ENCODE data around the gene TPT1. TPM values are rescaled to one million over a fixed set of nuclear protein-coding genes. Genes with fewer than 3 reads are reported as not detected.

Gene TPT1
- total and polyA plus RNA-seq, 2 donors (not counting 1 experiment from before 2014, with no cell fraction given): 2,507 to 4,871 TPM

DNA sequence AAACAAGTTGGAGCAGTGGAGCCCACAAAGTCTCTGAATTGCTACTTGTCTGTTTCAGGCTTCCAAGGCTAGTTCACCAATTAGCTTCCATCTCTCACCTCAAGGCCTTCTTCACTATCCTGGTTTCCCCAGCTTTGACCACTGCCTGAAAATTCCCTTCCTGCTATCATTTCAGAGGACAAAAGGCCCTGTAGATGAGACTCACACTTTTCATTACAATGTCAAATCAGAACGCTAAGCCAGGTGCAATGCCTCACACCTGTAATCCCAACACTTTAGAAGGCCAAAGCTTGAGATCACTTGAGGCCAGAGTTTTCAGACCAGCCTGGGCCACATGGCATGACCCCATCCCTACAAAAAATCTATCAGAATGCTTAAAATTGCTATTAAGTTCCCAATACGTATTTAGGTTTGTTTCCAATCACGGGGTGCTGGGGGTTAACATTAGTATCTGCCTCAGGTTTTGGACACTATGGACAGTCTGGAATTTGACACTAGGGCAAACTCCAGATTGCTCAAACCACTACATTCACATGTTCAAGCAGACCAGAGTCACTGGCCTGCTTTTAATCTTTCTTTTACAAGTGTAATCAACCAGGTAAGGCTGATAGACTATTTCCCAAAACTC is 5.5 kb downstream of the TPT1 start:
- Histone ChIP-seq H3K9me3 (ENCODE audit: control extremely low read depth in 1 of 3, control insufficient read depth in 2 of 3, insufficient read depth in 1 of 3, low read length in 2 of 3) (no peaks in the 10 kb centered on the region), H3K4me1 (ENCODE audit: control insufficient read depth in 2 of 2, insufficient read depth in 2 of 2, low read length in 2 of 2) (peaks cover 33 to 37% of the 10 kb centered on the region in 2 donors), H2AFZ (ENCODE audit: insufficient read depth, low read depth, low read length, poor library complexity, severe bottlenecking) (no peak overlapping the region), H3K4me3 (ENCODE audit: control extremely low read depth in 1 of 5, extremely low read depth in 1 of 5, insufficient read depth in 1 of 5, low read depth in 2 of 5, low read length in 4 of 5) (no peak overlapping the region), H3K79me2 (ENCODE audit: control insufficient read depth, insufficient read depth, low read length) (peaks cover 24% of the 10 kb centered on the region), H3K27me3 (replicated peaks in 1 of 4; ENCODE audit: control extremely low read depth in 1 of 4, control insufficient read depth in 3 of 4, insufficient read depth in 4 of 4, low read length in 3 of 4) (no peaks in the 10 kb centered on the region), H3K27ac (ENCODE audit: low read length in 2 of 2) (peak overlapping the region in 1 of 2 donors; percentile 61), H4K20me1 (ENCODE audit: control insufficient read depth, insufficient read depth, low read length, poor library complexity, severe bottlenecking) (peaks cover 47% of the 10 kb centered on the region), H3K4me2 (replicated peaks; ENCODE audit: low read depth, low read length, poor library complexity, severe bottlenecking) (no peak overlapping the region), H3K36me3 (replicated peaks in 1 of 2; ENCODE audit: control extremely low read depth in 1 of 2, control insufficient read depth in 1 of 2, extremely low read depth in 1 of 2, insufficient read depth in 2 of 2, low read length in 1 of 2) (peaks cover 3 to 48% of the 10 kb centered on the region in 2 experiments), H3K9ac (ENCODE audit: low read length) (no peak overlapping the region)
- WGBS (ENCODE audit: insufficient coverage): 80% methylated on average over 1 of the region's 3 CpGs
- TF ChIP-seq EZH2 (IDR thresholded peaks at IDR 0.05; ENCODE audit: borderline replicate concordance, insufficient read depth, low read depth, low read length, poor library complexity, severe bottlenecking): no peak
- TF ChIP-seq, protein P1, sequence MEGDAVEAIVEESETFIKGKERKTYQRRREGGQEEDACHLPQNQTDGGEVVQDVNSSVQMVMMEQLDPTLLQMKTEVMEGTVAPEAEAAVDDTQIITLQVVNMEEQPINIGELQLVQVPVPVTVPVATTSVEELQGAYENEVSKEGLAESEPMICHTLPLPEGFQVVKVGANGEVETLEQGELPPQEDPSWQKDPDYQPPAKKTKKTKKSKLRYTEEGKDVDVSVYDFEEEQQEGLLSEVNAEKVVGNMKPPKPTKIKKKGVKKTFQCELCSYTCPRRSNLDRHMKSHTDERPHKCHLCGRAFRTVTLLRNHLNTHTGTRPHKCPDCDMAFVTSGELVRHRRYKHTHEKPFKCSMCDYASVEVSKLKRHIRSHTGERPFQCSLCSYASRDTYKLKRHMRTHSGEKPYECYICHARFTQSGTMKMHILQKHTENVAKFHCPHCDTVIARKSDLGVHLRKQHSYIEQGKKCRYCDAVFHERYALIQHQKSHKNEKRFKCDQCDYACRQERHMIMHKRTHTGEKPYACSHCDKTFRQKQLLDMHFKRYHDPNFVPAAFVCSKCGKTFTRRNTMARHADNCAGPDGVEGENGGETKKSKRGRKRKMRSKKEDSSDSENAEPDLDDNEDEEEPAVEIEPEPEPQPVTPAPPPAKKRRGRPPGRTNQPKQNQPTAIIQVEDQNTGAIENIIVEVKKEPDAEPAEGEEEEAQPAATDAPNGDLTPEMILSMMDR (IDR thresholded peaks at IDR 0.05): no peak
- no peak overlapping the region for H3K4me3 Mint-ChIP-seq
- CTCF ChIA-PET: interaction anchor here (0.5 to 1.4 kb wide), 2 partner anchors 32 to 288 kb away, joined by 3 to 5 read pairs; no protein-coding TSS in a partner anchor
- H3K27me3 Mint-ChIP-seq: no peaks in the 10 kb centered on the region
- peaks cover 69% of the 10 kb centered on the region for H3K4me1 Mint-ChIP-seq
- peak overlapping the region; percentile 13 for H3K27ac Mint-ChIP-seq
- H3K9me3 Mint-ChIP-seq (ENCODE audit: insufficient read depth): no peaks in the 10 kb centered on the region
- ATAC-seq (ENCODE audit: low read depth) (no peak), DNase-seq (no peak)
- intact Hi-C loops (cut with micrococcal nuclease): no loop called here
- POLR2A ChIA-PET: no interaction called here
